ENCODE results near the gene SLC16A9.
A peak's percentile ranks its signal among the peaks of the same experiment; 100 is the strongest.
"Not testable (repeated sequence)": the region's sequence is repeated elsewhere in the genome, so short reads cannot be mapped to it uniquely, and the experiment has no call there.

The SLC16A9 gene

DNA sequence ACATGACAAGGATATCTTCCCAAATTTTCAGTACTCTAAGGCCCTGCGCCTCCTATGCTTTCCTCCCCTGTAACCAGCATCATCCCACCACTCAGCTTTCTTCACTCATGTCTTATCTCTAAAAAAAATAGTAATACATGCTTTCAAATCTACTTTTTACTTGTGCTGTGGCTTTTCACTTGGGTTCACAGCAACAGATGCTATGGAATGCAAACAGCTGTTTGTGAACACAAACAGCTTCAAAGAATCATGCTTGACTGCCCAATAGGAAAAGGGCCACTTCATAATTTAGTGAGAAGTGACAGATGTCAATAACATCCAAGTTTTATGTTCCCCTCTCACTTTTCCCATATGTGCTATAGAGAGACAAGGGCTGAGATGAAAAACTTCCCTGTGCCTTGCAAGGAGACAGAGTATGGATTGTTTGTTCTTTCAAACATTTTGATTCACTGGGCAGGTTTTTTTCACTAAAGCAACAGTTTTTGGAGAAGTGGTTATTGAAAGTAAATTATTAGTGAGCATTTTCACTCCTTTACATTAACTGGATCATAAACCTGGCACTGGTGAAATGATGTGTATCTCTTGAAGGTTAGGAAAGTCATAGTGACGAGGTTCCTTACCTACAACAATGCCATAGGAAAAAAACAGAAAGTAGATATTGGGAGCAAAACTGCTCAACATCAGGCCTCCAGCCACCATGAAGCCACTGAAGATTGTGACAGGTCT, 37.3 kb downstream of the SLC16A9 start:
- DNase-seq: no peak

- no peak for DNase-seq
These were observed 39.4 kb downstream of the SLC16A9 start for GRCh38 chr10:59670269-59670668.

DNA sequence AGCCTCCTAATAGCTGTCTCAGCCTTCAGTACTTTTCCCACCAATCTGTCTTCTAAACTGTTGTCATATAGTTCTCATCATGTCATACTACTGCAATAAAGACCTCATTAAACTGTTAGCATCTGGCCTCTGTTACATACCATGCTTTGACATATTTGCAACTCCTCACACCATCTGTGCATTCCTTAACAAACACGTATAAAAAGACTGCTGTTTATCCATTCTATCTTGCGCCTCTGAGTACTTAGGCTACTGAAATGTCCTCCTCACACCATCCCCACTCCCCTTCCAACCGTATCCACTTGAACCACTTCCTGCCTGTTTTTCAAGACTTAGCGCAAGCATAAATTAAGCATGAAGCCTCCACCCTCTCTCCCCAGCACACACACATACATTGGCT, 41.6 kb downstream of the SLC16A9 start:
- DNase-seq: peak; percentile 25

DNA sequence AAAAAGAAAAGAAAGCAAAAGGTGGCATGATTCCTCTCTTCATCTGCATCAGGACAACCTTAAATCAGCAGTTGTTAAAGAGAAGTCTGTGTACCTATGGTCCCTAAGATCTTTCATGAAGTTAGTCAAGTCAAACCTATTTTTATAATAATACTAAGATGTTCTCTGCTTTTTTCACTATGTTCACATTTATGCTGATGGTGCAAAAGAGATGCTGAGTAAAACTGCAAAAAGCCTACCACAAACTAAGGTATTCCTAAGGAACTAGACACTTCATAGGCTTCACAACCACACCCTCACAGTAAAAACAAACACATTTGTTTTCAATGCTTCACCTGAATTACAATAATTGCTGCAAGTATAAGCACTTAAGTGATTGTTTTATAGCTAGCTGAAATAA, 43.3 kb downstream of the SLC16A9 start:
- DNase-seq: no peak

- not testable (repeated sequence) for DNase-seq
These were observed 46.4 kb downstream of the SLC16A9 start for GRCh38 chr10:59663213-59663612.

- no peak for DNase-seq
These were observed 51.9 kb downstream of the SLC16A9 start for GRCh38 chr10:59657724-59658123.

- DNase-seq: no peak
These were observed 54.3 kb downstream of the SLC16A9 start for GRCh38 chr10:59655309-59655708.

GRCh38 chr10:59654007-59654406, 55.6 kb downstream of the SLC16A9 start:
- no peak for DNase-seq

- DNase-seq: no peak
These were observed 57.7 kb downstream of the SLC16A9 start for GRCh38 chr10:59651902-59652301.

- DNase-seq: no peak
These were observed 59.9 kb downstream of the SLC16A9 start for GRCh38 chr10:59649606-59650346.

DNA sequence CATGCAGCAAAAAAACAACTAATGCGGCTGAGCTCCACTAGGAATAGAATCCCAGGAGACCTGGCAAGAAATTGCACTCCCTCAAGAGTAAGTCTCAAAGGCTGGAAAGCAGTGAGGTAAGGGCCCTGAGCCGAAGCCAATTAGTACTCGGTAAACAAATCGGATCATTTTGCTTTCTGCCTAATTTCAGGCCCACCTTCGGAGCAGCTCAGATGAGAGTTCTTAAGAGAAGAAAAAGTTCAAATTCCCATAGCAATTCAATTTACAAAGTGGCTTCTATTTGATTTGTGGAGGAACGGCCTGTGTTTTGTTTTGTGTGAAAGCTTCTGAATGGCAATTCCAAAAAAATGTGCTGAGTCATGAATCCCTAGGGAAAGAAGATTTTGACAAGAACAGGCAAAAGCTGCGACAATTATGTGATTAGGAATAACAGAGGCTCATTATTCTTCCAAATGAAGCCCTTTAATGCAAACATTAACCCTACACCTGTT, 60.9 kb downstream of the SLC16A9 start:
- no peak for DNase-seq

DNA sequence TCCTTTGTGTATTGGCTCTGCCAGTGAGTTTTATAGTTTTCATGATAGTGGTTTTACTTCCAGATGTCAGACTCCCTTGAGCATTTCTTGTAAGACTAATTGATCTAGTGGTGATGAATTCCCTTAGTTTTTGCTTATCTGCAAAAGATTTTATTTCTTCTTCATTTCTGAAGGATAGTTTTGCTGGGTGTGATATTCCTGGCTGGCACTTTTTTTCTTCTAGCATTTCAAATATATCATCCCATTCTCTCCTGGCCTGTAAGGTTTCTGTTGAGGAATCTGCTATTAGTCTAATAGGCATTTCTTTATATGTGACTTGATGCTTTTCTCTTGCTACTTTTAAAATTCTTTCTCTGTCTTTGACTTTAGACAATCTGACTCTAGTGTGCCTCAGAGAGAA, 64.8 kb downstream of the SLC16A9 start:
- DNase-seq: no peak

- not testable (repeated sequence) for DNase-seq
These were observed 68.0 kb downstream of the SLC16A9 start for GRCh38 chr10:59641688-59642087.

DNA sequence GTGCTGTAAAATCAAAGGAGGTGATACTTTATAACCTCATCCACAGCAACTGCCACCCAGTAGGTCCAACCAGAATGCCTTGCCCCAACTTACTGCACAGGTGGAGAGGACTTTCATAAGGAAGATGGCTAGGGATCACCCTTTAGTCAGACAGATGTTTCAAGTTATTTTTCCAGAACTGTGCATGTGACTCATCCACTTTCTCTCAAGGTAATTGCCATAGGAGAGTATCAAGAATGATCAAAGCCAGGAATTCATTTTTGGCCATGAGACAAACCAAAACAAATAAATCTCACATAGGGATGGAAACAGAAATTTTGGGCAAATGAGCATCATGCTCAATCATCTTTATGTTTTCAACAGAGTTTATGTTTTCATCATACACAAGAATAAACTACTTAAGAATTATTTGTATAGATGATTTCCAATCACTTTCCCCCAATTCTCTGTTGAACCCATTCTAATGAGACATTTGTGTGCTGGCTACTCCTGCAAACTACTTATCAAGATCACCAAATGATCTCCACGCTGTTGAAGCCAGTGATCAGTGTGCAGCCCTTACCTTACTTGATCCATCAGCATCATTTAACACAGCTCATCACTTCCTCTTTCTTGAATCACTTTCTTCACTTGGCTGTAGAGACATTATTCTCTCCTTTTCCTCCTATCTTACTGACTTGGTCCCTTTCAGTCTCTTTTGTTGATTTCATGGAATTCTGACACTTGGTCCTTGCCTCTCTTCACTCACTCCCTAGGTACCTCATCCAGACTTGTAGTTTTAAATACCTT, 74.0 kb downstream of the SLC16A9 start:
- no peak for DNase-seq

- no peak for DNase-seq
These were observed 75.5 kb downstream of the SLC16A9 start for GRCh38 chr10:59634102-59634501.

GRCh38 chr10:59633063-59633462, 76.6 kb downstream of the SLC16A9 start:
- DNase-seq: no peak

DNA sequence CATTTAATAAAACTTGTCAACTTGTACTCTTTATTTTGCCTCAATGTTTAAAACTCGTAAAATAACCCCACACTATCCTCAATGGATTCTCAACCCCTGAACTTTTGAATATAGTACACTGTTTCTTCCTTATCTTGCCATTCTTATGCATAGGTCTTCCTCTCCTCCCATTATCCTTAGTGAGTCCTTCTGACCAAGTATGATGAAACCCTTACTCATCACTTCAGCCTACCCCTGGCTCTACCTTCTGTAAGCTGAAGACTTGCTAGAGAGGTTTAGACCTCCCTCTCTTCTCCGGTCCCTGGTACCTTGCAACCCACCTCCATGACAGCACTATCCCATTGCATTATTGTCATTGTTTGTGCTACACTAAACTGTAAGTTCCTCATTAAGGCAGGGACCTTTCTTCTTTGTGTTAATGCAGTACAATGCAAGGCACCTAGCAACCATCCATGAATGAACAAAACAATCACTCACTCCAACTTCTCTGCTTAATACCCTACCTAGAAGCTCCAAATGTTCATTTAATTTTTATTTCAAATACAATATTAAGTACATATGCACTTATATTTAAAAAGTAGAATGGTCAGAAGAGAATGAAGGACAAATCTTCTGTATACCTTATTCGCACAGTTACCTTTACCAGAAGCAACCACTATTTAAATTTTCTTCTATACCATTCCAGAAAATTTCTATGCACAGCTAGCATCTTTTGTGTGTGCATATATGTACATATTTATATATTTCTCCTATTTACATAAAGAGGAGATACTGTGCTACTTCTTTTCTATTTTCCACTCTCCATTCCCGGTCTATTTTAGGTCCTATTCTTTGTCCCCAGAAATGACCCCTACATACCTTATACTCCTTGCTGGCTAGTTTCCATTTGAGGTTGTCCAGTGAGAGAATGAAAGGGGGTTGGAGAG, 77.5 kb downstream of the SLC16A9 start:
- DNase-seq: no peak

DNA sequence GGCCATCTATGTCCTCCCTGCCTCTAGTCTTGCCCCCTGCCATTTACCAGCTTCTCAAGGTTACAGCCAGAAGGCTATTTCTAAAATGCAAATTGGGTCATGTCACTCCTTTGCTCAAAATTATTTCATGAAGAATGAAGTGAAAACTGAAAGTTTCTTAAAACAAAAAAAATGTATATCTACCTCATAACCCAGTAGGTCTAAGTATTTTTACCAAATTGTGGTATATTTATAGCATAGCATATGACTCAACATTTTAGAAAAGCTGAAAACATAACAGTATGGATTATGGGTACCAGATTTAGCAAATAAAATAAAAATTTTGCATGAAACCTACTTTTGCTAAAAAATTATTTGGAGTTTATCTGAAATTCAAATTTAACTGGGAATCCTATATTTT, 78.4 kb downstream of the SLC16A9 start:
- DNase-seq: no peak

DNA sequence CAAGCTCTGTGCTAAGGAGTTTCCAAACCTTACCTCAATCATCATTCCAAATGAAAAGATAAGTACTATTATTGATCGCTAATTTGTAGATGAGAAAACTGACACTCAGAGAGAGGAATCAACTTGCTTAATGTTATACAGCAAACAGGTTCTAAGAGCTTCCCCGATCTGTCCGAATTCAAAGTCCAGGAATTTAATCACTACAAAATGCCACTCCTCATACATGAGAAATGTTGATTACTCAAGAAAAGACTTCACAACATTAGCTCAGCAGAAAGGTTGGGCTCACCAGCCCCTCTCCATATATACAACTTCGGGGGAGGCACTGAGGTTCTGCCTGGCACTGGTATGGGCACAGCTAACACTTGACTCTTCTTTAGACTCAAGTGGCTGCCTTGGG, 80.7 kb downstream of the SLC16A9 start:
- no peak for DNase-seq

GRCh38 chr10:59628456-59628855, 81.2 kb downstream of the SLC16A9 start:
- no peak for DNase-seq

- DNase-seq: no peak
These were observed 82.2 kb downstream of the SLC16A9 start for GRCh38 chr10:59627366-59628018.

DNA sequence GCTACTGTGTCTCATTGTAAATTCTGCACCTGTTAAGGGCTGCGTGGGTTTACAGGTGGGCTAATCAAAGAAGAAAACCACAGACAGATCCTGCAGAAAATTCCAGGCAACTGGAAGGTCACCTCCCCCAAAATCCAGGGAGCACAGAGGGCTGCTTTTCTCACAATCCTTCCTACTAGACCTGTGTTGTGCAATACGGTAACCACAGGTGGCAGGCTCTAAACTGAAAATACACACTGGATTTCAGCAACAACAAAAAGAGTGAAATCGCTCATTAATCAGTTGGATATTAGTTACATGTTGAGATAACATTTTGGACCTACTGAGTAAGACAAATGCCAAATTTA, 83.2 kb downstream of the SLC16A9 start:
- no peak for DNase-seq

Measured in NCI-H510A (cell line).